ENCODE results near the gene ANKRD6.

GRCh38 chr6:89618026-89618425 is 185.1 kb downstream of the ANKRD6 start:
- TF ChIP-seq, protein P1, sequence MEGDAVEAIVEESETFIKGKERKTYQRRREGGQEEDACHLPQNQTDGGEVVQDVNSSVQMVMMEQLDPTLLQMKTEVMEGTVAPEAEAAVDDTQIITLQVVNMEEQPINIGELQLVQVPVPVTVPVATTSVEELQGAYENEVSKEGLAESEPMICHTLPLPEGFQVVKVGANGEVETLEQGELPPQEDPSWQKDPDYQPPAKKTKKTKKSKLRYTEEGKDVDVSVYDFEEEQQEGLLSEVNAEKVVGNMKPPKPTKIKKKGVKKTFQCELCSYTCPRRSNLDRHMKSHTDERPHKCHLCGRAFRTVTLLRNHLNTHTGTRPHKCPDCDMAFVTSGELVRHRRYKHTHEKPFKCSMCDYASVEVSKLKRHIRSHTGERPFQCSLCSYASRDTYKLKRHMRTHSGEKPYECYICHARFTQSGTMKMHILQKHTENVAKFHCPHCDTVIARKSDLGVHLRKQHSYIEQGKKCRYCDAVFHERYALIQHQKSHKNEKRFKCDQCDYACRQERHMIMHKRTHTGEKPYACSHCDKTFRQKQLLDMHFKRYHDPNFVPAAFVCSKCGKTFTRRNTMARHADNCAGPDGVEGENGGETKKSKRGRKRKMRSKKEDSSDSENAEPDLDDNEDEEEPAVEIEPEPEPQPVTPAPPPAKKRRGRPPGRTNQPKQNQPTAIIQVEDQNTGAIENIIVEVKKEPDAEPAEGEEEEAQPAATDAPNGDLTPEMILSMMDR (IDR thresholded peaks at IDR 0.05; ENCODE audit: extremely low read depth in 1 of 2, insufficient read depth in 1 of 2, low read depth in 1 of 2, low read length in 2 of 2): no peak
- TF ChIP-seq FOS (IDR thresholded peaks at IDR 0.05; ENCODE audit: borderline replicate concordance, insufficient read depth, low read length) (no peak), POLR2A (IDR thresholded peaks at IDR 0.05; ENCODE audit: low read depth, low read length) (no peak)
